Subcutaneous adipose tissue (tissue), 4 donors: ENCODE data around the gene LHX3. TPM values are rescaled to one million over a fixed set of nuclear protein-coding genes. Genes with fewer than 3 reads are reported as not detected.

ENCODE experiments used
- total RNA-seq, 4 donors: library from RNA; depleted of rRNA; stranded (reverse); fragments of >200 nt; gene quantifications; one replicate each; pipeline ENCODE4 v1.1.0, GENCODE V29; 2016
- TF ChIP-seq, protein P1 (sequence below): fragments of 450-650 bp; IDR thresholded peaks from one replicate; pipeline ENCODE4 v1.5.1; 2016; ENCODE audit warnings: low read depth, mild to moderate bottlenecking, control low read depth, antibody characterized with exemption, moderate library complexity

The LHX3 gene
- total RNA-seq, 4 donors from 2014 or later, result not detected

DNA sequence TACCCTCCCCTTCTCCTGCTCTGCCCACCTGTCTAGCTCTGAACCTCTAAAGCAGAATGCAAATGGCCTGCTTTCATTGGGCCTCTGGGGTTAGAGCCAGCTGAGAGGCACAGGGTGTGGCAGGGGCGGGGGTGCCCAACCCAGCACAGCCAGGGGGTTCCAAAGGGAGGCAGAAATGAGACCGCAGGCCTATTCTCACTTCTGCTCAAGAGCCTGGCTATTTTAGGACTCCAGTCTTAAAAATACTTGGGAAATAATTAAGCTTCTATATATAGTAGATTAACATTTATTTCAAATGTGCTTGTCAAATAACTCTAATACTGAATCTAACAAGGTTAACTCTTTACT, 35.0 kb upstream of the LHX3 start:
- TF ChIP-seq, protein P1, sequence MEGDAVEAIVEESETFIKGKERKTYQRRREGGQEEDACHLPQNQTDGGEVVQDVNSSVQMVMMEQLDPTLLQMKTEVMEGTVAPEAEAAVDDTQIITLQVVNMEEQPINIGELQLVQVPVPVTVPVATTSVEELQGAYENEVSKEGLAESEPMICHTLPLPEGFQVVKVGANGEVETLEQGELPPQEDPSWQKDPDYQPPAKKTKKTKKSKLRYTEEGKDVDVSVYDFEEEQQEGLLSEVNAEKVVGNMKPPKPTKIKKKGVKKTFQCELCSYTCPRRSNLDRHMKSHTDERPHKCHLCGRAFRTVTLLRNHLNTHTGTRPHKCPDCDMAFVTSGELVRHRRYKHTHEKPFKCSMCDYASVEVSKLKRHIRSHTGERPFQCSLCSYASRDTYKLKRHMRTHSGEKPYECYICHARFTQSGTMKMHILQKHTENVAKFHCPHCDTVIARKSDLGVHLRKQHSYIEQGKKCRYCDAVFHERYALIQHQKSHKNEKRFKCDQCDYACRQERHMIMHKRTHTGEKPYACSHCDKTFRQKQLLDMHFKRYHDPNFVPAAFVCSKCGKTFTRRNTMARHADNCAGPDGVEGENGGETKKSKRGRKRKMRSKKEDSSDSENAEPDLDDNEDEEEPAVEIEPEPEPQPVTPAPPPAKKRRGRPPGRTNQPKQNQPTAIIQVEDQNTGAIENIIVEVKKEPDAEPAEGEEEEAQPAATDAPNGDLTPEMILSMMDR, result no peak

DNA sequence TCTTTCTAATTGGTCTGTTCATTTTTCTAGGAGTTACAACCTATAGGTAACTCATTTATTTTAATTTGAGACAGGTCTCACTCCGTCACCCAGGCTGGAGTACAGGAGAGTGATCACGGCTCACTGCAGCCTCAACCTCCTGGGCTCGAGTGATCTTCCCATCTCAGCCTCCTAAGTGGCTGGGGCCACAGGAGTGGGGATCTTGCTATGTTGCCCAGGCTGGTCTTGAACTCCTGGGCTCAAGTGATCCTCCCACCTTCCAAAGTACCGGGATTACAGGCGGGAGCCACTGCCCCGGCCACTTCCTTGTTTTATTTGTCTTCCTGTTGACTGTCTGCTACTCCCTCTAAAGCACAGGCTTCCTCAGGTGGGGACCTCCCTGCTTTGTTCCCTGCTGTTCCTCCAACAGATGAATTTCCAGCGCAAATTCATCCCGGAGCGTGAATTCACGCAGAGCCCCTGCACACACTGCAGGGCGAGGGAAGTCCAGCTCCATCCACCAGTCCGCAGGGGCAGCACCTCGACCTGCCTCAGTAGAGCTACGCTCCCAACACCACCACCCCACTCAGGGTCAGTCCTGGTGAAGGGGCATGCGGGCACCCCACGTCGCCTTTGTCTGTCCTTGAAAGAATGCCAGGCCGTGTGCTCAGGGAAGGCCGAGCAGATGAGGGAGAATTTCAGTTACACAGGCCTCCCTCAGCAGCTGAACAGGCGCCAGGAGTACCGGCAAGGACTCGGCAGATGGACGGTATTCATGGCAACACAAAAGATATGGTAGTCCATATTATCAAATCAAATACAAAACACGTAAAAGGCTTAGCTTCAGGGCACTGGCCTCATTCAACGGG, 34.4 kb upstream of the LHX3 start:
- TF ChIP-seq, protein P1, result no peak

DNA sequence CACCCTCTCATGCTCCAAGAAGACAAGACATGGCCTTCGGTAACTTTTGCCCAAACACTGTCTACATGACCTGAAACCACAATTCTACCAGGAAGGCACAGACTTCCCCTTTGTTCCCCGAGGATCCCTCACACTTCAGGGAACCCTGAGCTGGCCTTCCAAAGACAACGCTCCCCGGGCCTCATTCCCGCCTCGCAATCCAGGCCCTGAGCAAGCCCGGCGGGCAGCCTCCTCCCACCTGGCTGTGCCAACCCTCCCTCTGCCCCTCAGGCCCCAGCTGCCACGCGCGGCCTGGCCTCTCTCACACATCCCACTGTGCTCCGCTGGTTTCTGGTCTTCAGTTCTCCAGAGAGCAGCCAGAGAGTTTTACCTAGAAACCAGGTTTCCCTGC, 33.4 kb upstream of the LHX3 start:
- TF ChIP-seq, protein P1, result no peak

DNA sequence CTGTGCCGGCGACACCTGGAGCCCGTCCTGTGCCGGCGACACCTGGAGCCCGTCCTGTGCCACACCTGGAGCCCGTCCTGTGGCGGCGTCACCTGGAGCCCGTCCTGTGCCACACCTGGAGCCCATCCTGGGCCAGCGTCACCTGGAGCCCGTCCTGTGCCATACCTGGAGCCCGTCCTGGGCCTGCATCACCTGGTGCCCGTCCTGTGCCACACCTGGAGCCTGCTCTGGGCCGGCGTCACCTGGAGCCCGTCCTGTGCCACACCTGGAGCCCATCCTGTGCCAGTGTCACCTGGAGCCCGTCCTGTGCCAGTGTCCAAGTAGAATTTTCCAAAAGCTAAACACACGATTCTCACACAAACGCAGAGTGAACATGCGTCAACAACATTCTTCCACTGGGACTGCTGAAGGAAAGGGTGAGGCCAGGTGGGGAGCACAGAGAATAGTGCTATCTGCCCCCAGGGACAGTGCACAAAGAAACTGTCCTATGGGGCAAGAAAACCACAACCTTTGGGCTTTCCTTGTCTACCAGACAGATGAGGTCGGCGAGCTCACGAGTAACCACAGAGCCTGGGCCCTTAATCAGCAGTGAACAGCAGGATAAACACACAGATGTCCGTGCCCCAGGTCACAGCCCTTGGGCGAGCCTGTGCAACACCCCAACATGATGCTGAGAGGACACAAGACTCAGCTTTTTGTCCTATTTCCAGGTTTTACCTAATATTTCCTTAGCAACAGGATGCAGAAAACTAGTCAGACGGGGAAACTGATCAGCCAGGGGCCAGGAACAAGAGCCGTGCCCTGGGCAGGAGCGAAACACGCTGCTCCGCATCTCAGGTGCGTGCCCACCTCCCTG, 32.8 kb upstream of the LHX3 start:
- TF ChIP-seq, protein P1, result no peak

DNA sequence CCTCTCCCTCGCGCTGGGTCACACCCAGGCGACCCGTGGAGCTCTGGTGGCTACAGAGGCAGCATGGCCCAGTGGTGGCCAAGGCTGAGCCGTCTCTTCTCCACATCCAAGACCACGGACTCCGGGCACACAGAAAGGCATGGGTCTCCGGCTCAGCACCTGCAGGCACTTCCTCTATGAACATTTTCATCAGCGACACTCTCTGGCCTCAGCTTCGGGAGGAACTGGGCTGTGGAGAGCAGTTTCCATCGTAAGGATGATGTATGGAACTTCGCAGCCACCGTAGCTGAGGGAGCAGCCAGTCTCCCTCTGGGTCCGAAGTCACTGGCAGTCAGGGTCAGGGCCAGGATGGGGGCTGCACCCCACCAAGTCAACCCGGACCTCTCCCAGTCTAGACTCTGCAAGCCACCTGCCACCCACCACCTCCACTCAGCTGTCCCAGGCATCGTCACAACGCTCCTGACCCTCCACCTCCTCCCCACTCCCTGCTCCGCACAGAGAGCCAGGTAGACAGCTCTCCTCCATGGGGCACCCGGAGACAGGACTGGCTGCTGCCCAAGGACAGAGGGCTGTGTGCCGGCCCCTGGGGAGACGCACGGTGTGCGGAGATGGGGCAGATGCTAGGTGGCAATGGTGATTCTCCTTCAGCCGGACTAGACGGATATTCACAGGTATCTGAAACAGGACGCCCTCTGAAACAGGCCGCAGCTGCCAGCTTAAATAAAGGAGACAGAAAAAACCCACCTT, 31.0 kb upstream of the LHX3 start:
- TF ChIP-seq, protein P1, result no peak

DNA sequence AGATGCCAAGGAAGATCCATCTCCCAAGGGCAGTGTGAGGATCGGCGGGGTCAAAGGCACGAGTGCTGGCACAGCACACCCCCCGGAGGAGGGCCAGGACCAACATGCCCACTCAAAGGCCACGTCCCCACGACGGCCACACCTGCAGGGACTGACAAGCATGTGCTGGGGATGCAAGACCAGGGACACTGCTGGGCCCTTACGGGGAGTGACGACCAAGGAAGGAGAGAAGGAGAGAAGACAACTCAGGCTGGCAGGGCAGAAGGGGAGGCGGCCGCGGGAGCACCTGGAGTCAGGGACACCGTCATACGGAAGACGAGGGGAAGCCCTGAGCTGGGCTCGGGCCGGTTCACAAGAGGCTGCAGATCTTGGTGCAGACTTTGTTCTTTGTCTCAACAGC, 30.2 kb upstream of the LHX3 start:
- TF ChIP-seq, protein P1, result no peak
